ENCODE measurements around the gene E2F8.

E2F8 gene

DNA sequence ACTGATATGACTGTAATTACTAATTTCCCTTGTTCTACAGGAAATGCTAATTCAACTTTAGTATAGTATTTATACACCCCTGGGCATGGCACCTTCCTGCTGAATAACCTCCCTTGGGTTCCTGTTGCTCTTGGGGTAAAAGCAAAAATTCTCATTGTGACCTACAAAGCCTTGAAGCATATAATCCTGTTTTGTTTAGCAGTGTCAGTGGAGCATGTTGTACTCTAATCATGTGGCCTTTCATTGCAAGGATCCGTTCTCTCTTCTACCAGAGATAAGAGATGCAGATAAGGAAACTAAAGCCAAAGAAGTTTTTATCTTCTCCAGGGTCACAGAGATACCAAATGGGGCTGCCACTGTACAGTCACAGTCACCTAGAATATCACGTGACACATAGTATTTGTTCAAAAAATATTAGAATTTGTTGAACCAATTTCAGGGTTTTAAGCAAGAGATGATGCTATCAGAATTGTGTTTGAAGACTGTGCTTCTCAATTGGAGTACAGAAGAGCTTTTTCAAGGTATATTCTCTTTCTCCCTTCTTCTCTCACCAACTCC, 64.0 kb downstream of the E2F8 start:
- no peak overlapping the region for H3K23ac ChIP-seq (ENCODE audit: low read length in 2 of 2)
- H2AFZ ChIP-seq (ENCODE audit: low read depth, low read length), result no peak overlapping the region
- no peak overlapping the region for H2BK12ac ChIP-seq (ENCODE audit: low read length in 2 of 2)
- H3K4me2 ChIP-seq (ENCODE audit: low read length, poor library complexity, severe bottlenecking), result no peak overlapping the region
- no peak overlapping the region for H3K18ac ChIP-seq (ENCODE audit: low read depth in 1 of 2, low read length in 2 of 2)
- no peak overlapping the region for H3K14ac ChIP-seq (ENCODE audit: low read length in 2 of 2)
- H3K9ac ChIP-seq (ENCODE audit: low read length), result no peak overlapping the region
- H3K4me3 ChIP-seq (ENCODE audit: insufficient read depth in 1 of 2, low read depth in 1 of 2, low read length in 2 of 2), result no peak overlapping the region
- no peaks in the 10 kb centered on the region for H3K9me3 ChIP-seq (ENCODE audit: control insufficient read depth, low read length)
- H2AK5ac ChIP-seq (ENCODE audit: low read length, severe bottlenecking), result no peak overlapping the region
- H2BK5ac ChIP-seq (ENCODE audit: low read depth, low read length, poor library complexity, severe bottlenecking), result no peak overlapping the region
- H3K36me3 ChIP-seq (ENCODE audit: control insufficient read depth in 1 of 2, insufficient read depth in 2 of 2, low read depth in 1 of 2, low read length in 2 of 2), result peaks cover 6 to 45% of the 10 kb centered on the region in 2 experiments
- DNase-seq, result no peak
- H4K91ac ChIP-seq (ENCODE audit: low read length), result no peak overlapping the region
- no peaks in the 10 kb centered on the region for H3K79me1 ChIP-seq (replicated peaks; ENCODE audit: low read length, poor library complexity, severe bottlenecking)
- no peak overlapping the region for H3K4ac ChIP-seq (ENCODE audit: low read depth in 1 of 2, low read length in 2 of 2)
- H3K4me1 ChIP-seq (ENCODE audit: control insufficient read depth, insufficient read depth, low read depth, low read length), result no peaks in the 10 kb centered on the region
- 90% methylated on average over 1 of the region's 2 CpGs for WGBS
- H2BK120ac ChIP-seq (ENCODE audit: low read depth, low read length), result no peak overlapping the region
- no peak overlapping the region for H4K8ac ChIP-seq (ENCODE audit: low read length)
- H3K27me3 ChIP-seq (ENCODE audit: control insufficient read depth in 1 of 2, insufficient read depth in 1 of 2, low read length in 2 of 2), result no peaks in the 10 kb centered on the region
- no peak overlapping the region for H2BK15ac ChIP-seq (ENCODE audit: low read depth, poor library complexity, severe bottlenecking)
- no peak overlapping the region for H3K27ac ChIP-seq (ENCODE audit: low read length, poor library complexity, severe bottlenecking)
